Stimulated activated CD4-positive, alpha-beta T cell treated with anti-CD3 and anti-CD28 coated beads, Interleukin-12 subunit alpha, Interleukin-12 subunit beta, amount 100 ng/mL, for 4 hours (primary cell): ENCODE measurements around the gene SIM2.

Experiments used
- DNase-seq: peaks from one replicate; pipeline ENCODE4 v3.0.0-alpha.2; 2020

Gene SIM2

DNA sequence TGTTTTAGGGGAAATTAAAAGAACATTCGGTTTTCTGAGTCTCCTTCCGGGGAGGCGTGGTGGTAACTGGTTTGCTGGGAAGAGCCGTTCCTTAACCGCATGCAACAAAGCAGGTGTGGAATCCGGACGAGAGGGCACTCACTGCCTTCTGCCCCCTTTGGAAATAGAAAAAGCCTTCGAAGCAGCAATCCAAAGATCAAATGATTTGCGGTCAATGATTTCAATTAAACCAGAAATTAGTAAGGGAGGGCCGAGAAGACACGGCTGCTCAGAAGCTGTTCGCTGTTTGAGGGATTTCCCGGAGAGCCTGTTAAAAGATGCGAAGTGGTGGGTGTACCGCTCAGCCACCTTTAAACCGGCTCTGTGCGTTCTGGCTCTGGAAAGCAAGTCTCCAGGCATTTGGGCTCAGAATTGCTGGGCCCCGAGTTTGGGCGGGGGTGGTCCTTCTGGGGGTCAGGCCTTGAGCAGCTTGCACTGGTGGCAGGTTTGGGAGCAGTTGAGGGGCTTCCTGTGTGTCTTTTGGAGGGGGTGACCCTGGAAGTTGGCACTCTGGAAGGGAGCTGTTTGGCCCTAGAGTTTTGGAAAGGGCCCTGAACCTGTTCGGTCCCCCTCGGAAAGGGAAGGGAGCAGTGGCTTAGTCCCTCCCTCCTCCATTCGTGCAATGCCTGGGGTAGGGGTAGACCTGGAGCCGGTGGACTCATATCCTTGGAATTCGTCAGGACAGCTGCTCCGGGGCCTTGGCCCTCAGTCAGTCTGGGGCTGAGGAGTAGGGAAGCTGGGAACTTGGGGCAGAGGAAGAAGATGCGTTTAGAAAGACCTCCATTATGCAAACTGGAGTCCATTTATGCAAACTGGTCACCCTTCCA lies 3.1 kb downstream of the SIM2 start:
- no peak for DNase-seq

DNA sequence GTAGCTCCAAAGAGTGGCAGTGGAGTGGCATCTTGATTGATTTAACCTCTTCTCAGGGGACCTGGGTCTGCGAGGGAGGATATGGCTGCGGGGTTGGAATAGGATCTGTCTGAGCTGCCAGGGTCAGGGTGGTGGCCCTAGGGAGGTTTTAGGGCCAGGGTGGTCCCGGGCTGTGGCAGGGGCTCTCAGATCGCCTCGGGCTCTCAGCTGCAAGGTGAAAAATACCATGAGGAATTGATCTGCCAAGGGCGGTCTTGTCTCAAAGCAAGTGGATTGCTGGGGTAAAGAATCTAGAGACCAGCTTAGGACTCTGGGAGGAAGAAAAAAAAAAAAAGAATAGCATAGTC lies 3.7 kb downstream of the SIM2 start:
- no peak for DNase-seq

- DNase-seq = no peak
These were observed 4.2 kb downstream of the SIM2 start for GRCh38 chr21:36703123-36703522.

DNA sequence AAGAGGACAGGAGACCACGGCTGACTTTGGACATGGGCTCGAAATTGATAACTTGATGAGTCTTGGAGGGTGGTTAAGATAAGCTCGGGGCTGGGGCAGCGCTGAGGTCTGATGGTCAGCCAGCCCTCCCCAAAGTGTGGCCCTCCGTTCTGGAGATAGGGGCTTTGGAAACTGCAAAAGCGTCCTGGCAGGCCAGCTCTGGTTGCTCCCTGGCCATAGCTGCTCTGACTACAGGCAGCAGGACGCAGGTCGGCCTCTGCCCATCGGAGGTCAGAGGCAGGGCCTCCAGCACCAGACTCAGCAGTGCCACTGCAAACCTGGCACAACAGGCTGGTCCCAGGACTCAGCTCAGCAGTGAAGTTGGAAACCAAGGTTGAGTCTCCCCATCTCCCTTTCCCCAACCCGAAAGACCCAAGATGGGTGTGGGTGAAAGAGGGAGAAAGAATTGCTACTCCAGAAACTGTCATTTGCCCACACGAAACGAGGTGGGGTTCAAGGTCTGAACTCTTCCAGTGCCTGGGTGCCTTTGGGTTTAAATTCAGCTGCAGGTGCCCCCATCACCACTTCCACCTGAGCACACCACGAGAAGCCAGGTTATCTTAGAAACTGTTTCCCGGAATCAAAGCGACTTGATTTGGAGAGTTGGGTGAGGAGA lies 4.8 kb downstream of the SIM2 start:
- DNase-seq = no peak

DNA sequence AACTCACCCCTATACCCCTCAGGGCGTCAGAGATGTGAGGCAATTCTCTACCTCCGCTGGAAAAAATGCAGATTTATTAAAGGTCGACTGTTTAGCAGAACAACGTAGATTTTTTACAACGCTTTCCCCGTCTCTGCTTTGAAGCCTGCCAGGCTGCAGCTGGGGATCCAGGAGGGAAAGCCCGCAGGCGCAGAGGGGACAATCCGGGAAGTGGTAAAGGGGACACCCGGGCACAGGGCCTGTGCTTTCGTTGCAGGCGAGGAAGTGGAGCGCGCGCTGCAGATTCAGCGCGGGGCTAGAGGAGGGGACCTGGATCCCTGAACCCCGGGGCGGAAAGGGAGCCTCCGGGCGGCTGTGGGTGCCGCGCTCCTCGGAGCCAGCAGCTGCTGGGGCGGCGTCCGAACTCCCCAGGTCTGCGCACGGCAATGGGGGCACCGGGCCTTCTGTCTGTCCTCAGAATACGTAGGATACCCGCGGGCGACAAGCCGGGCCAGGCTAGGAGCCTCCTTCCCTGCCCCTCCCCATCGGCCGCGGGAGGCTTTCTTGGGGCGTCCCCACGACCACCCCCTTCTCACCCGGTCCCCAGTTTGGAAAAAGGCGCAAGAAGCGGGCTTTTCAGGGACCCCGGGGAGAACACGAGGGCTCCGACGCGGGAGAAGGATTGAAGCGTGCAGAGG lies 5.5 kb downstream of the SIM2 start:
- DNase-seq = no peak

DNA sequence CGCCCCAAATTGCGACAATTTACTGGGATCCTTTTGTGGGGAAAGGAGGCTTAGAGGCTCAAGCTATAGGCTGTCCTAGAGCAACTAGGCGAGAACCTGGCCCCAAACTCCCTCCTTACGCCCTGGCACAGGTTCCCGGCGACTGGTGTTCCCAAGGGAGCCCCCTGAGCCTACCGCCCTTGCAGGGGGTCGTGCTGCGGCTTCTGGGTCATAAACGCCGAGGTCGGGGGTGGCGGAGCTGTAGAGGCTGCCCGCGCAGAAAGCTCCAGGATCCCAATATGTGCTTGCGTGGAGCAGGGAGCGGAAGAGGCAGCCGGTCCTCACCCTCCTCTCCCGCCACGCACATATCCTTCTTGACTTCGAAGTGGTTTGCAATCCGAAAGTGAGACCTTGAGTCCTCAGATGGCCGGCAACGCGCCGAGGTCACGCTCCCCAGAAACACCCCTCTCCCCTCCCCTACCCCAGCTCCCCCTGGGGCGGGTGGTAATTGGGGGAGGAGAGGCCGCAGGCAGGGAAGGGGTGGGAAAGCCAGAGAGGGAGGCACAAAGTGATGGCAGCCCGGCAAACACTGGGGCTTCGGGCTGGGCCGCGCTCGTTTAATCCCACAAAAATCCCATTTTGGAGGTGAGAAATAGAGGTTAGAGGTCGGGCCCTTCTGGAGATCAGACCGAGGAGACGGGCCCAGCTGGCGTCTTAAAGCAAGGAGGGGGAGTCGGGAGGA lies 6.2 kb downstream of the SIM2 start:
- no peak for DNase-seq

DNA sequence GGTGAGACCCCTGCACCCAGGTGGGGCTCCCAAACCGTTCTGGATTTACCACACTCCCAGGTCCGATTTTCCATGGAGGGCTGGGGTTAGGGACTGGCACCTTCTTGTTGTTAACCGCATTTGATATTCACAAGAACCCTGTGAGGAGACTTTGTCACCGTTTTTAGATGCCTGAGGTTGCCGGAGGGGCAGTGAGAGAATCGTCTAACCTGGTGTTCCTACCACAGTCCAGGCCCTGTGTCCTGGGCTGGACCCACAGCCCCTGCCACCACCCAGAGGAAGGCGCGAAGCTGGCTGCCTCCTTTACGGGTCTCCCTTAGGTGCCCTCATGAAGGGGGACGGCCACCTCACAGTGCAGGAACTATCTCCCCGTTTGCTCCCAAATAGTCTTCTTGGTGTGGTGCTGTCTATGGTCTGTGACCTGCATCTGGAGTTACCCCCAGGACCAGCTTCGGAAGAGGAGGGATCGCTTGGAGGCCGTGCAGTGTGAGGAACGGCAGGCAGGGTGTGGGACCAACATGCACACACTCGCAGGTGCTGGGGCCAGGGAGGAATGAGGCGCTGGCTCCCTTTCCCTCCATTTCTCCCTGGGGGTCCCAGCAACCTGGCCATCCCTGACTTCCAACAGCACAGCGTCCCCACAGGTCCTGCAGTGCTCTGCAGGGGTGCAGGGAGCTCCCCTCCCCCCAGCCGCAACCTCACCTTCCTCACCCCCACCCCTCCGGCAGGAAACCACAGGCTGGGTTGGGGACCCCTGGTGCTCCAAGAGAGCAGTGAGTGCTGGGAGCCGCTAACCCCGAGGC lies 7.0 kb downstream of the SIM2 start:
- no peak for DNase-seq

- no peak for DNase-seq
These were observed 7.6 kb downstream of the SIM2 start for GRCh38 chr21:36706482-36706852.

DNA sequence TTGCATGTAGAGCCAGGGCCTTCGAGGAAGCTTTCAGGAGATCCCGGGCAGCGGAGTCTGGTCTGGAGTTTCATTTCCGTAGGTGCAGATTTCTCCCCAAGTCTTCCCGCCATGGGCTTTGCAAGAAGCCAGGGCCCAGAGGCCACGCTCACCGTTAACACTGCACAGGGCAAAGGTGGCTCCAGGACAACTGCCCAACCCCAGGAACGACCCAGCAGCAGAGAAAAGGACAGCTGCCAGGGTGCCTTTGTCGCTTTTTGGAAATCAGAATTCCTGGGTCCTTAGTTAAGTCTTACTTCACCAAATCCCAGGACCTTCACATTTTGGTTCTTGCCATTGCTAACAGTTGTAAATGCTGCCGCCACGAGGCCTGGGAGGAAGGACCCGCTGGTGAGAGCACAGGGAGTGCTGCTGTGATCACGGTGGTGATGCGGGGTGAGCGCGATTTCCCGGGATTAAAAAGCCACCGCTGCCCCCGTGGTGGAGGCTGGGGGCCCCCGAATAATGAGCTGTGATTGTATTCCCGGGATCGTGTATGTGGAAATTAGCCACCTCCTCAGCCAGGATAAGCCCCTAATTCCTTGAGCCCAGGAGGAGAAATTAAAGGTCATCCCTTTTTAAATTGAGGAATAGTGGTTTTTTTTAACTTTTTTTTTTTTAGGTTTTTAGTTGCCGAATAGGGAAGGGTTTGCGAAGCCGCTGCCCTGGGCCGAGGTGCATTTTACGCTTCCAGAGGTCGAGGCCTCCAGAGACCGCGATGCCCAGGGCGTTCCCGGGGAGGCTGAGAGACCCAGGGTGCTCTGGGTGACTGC lies 8.2 kb downstream of the SIM2 start:
- no peak for DNase-seq

- DNase-seq = no peak
These were observed 8.9 kb downstream of the SIM2 start for GRCh38 chr21:36707763-36708285.

- no peak for DNase-seq
These were observed 9.5 kb downstream of the SIM2 start for GRCh38 chr21:36708286-36709029.

DNA sequence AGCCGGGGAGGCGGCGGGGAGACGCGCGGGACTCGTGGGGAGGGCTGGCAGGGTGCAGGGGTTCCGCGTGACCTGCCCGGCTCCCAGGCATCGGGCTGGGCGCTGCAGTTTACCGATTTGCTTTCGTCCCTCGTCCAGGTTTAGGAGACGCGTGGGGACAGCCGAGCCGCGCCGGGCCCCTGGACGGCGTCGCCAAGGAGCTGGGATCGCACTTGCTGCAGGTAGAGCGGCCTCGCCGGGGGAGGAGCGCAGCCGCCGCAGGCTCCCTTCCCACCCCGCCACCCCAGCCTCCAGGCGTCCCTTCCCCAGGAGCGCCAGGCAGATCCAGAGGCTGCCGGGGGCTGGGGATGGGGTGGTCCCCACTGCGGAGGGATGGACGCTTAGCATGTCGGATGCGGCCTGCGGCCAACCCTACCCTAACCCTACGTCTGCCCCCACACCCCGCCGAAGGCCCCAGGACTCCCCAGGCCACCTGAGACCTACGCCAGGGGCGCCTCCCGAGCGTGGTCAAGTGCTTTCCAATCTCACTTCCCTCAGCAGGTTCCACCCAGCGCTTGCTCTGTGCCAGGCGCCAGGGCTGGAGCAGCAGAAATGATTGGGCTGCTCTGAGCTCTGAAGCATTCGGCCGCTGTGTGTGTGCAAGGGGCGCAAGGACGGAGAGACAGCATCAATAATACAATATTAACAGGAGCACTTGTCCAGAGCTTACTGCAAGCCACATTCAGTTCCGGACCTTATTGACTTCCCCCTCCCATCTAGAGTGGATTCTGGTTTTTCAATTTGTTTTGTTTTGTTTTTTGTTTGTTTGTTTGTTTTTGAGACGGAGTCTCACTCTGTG lies 10.3 kb downstream of the SIM2 start:
- DNase-seq = no peak

DNA sequence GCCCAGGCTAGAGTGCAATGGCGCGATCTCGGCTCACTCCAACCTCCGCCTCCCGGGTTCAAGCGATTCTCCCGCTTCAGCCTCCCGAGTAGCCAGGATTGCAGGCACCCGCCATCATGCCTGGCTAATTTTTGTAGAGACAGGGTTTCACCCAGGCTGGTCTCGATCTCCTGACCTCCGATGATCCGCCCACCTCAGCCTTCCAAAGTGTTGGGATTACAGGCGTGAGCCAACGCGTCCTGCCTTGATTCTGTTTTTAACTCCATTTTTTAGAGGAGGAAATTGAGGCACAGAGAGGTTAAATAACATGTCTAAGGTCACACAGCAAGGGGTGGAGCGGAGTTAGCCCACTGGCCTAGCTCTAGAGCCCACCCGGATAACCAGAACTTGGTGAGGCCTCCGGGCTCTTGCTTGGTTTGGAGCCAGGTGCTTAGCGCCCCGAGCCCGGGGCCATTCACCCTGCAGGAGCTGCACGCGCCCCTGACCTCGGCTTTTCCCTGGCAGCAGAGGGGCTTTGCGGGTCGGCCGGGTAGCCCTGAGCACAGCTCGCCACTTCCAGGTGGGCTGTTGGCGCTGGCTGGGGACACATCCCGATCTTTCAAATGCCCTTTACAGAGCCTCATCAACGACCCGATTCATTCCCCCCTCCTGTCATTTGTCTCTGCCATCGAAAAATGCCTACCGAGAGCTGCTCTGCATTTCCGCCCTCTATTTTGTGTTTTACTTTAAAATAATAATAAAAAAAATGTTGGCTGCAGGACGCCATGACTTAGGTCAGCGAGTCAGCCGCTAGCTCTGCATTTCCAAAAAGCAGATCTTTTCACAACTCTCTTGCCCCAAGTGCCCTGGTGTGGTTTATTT lies 11.2 kb downstream of the SIM2 start:
- DNase-seq = no peak

DNA sequence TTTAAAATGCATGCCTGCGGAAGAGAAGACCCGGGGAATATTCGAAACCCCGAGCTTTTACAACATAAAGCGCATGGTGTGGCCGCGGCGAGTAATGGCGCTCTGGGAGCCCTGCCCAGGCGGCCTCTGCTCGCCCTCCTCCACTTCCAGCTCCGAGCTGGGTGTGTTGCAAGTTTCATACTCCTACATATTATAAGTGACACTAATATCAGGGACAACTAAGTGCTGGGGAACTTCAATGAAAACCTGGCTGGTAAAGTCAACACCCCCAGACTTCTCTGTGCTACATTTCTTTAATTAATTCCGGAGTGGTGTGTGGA lies 11.8 kb downstream of the SIM2 start:
- DNase-seq = no peak

DNA sequence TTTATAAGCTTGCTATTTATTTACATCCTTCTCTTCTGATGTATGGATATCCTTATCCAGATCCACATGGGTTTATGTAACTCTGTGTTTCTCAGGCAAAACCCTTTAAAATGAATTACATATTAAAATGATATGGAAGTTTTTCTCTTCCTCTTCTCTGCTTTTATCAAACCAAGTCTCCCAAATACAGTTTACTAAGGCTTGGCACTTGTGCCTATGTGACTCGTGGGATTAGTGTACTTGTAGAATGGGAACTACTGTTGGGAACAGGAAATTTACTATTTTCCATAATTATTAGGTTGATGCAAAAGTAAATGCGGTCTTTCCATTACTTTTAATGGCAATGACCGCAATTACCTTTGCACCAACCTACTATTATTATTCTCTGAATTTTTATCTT lies 14.8 kb downstream of the SIM2 start:
- DNase-seq = no peak

DNA sequence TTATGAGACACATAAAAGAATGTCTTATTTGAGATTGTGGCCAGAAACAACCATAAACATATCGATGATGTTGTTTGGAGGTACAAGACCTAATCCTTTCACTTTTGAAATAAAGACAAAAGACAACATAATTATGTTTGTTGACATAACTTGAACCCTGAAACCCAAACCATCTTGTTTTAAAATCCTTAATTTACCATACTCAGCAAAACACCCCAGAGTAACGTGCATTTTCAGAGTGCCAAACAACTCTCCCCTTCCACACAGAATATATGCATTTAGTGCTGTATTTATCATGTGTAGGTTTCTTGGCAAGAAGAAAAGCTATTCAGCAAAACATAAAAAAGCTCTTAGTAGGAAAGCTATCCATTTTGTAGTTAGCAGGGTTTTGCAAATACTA lies 17.5 kb downstream of the SIM2 start:
- no peak for DNase-seq

DNA sequence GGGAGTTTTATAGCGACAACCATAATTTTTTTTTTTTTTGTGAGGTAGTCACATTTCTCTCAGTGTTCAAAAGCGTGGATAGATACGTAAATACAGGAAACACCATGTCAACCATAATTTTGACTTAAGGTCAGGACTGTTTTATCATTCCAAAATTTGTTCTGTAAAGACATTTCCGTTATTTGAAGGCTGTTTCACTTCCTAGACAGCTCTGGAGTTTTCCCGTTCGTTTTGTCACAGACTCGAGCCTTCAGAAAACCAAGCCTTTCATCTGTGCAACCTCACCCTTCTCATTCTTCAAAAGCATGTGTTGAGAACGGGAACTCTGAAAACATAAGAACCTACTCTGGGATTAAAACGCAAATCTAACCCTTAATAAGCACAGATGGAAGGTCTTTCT lies 17.9 kb downstream of the SIM2 start:
- DNase-seq = no peak

- no peak for DNase-seq
These were observed 19.1 kb downstream of the SIM2 start for GRCh38 chr21:36717976-36718375.

- DNase-seq = no peak
These were observed 20.1 kb downstream of the SIM2 start for GRCh38 chr21:36718951-36719501.
